ENCODE results near the gene SCAP. TPM values are rescaled to one million over a fixed set of nuclear protein-coding genes. Genes with fewer than 3 reads are reported as not detected.
A peak's percentile ranks its signal among the peaks of the same experiment; 100 is the strongest.

SCAP gene
- total and polyA plus RNA-seq, 2 of the 13 experiments (the other 11 are each of a cell fraction or from before 2014, with no cell fraction given): 40.4 to 53.3 TPM

DNA sequence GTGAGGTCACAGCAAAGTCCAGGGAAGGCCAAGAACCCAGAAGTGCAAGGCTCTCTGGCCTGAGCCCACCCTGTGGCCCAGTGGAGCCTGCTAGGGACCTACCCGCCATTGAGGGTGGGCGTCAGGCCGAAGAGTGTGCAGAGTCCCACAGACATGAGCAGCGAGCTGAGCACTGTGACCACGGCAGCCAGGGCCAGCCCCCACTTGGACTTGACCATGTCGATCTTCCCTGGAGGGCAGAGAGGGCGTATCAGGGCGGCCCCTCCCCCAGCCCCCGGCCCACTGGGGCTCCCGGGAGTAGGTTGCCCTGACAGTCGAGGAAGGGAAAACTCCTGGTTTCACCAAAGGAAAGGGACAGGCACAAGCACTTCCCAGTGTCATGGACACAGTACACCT, 50.4 kb downstream of the SCAP start (continued):
- TF ChIP-seq ZNF709 (CRISPR knock-in tag; IDR thresholded peaks at IDR 0.05) (no peak), SP5 (CRISPR knock-in tag; IDR thresholded peaks at IDR 0.05; ENCODE audit: borderline replicate concordance, low read depth) (0 out of 2 replicates have a peak, but pooled peaks have one; percentile 17), REPIN1 (CRISPR knock-in tag; IDR thresholded peaks at IDR 0.05; ENCODE audit: borderline replicate concordance, low read depth) (no peak), CBFB (CRISPR knock-in tag; IDR thresholded peaks at IDR 0.05) (0 out of 2 replicates have a peak, but pooled peaks have one; percentile 0), ZSCAN12 (CRISPR knock-in tag; IDR thresholded peaks at IDR 0.05) (no peak), KLF6 (CRISPR knock-in tag; IDR thresholded peaks at IDR 0.05) (no peak), ZNF782 (CRISPR knock-in tag; IDR thresholded peaks at IDR 0.05; ENCODE audit: borderline replicate concordance) (no peak), NONO (IDR thresholded peaks at IDR 0.05) (no peak), NONO (CRISPR knock-in tag; conservative IDR thresholded peaks at IDR 0.05) (no peak), YY1 (IDR thresholded peaks at IDR 0.05; ENCODE audit: insufficient read depth, insufficient replicate concordance, low read depth, low read length) (no peak), ZNF841 (CRISPR knock-in tag; IDR thresholded peaks at IDR 0.05; ENCODE audit: borderline replicate concordance) (no peak), BCL6 (CRISPR knock-in tag; IDR thresholded peaks at IDR 0.05) (peak; percentile 93), ZNF235 (CRISPR knock-in tag; IDR thresholded peaks at IDR 0.05; ENCODE audit: borderline replicate concordance) (no peak), KDM3A (CRISPR knock-in tag; IDR thresholded peaks at IDR 0.05; ENCODE audit: low read depth) (no peak), CENPBD1 (CRISPR knock-in tag; IDR thresholded peaks at IDR 0.05; ENCODE audit: borderline replicate concordance, low read depth) (no peak), PRDM4 (CRISPR knock-in tag; IDR thresholded peaks at IDR 0.05; ENCODE audit: borderline replicate concordance) (no peak), HDAC1 (CRISPR knock-in tag; IDR thresholded peaks at IDR 0.05) (no peak), HNRNPLL (IDR thresholded peaks at IDR 0.05; ENCODE audit: low read depth, low read length, poor library complexity, severe bottlenecking) (no peak), ZNF543 (CRISPR knock-in tag; IDR thresholded peaks at IDR 0.05) (no peak), FOXJ3 (CRISPR knock-in tag; IDR thresholded peaks at IDR 0.05; ENCODE audit: borderline replicate concordance) (no peak), HDAC2 (CRISPR knock-in tag; IDR thresholded peaks at IDR 0.05) (no peak), ZKSCAN1 (IDR thresholded peaks at IDR 0.05; ENCODE audit: low read length) (no peak), REL (CRISPR knock-in tag; conservative IDR thresholded peaks at IDR 0.05) (no peak)
- TF ChIP-seq, protein P1, sequence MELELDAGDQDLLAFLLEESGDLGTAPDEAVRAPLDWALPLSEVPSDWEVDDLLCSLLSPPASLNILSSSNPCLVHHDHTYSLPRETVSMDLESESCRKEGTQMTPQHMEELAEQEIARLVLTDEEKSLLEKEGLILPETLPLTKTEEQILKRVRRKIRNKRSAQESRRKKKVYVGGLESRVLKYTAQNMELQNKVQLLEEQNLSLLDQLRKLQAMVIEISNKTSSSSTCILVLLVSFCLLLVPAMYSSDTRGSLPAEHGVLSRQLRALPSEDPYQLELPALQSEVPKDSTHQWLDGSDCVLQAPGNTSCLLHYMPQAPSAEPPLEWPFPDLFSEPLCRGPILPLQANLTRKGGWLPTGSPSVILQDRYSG (CRISPR knock-in tag; IDR thresholded peaks at IDR 0.05): no peak
- TF ChIP-seq, protein P2, sequence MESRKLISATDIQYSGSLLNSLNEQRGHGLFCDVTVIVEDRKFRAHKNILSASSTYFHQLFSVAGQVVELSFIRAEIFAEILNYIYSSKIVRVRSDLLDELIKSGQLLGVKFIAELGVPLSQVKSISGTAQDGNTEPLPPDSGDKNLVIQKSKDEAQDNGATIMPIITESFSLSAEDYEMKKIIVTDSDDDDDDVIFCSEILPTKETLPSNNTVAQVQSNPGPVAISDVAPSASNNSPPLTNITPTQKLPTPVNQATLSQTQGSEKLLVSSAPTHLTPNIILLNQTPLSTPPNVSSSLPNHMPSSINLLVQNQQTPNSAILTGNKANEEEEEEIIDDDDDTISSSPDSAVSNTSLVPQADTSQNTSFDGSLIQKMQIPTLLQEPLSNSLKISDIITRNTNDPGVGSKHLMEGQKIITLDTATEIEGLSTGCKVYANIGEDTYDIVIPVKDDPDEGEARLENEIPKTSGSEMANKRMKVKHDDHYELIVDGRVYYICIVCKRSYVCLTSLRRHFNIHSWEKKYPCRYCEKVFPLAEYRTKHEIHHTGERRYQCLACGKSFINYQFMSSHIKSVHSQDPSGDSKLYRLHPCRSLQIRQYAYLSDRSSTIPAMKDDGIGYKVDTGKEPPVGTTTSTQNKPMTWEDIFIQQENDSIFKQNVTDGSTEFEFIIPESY (CRISPR knock-in tag; IDR thresholded peaks at IDR 0.05): peak; percentile 74
- TF ChIP-seq, protein P3, sequence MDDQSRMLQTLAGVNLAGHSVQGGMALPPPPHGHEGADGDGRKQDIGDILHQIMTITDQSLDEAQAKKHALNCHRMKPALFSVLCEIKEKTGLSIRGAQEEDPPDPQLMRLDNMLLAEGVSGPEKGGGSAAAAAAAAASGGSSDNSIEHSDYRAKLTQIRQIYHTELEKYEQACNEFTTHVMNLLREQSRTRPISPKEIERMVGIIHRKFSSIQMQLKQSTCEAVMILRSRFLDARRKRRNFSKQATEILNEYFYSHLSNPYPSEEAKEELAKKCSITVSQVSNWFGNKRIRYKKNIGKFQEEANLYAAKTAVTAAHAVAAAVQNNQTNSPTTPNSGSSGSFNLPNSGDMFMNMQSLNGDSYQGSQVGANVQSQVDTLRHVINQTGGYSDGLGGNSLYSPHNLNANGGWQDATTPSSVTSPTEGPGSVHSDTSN (CRISPR knock-in tag; IDR thresholded peaks at IDR 0.05; ENCODE audit: borderline replicate concordance): no peak

Measured in HepG2 (cell line).